ENCODE measurements around the gene NRXN2.

DNA sequence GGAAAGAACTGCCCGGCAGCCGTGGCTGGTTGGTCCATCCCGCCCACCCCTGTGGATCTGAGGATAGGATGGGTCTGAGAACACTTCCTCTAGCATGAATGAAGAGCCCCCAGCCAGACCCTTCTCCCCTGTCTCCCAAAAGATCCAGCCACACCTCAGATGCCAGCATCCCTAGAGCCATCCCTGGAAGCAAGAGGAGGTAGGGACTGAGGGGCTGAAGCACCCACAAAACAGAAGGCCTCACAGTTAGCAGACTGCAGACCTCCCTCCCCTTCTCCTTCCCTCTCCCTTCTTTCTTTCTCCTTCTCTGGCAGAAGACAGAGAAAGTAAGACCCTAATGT, 1.7 kb downstream of the NRXN2 start:
- no peak for TF ChIP-seq POLR2A (IDR thresholded peaks at IDR 0.05; ENCODE audit: low read depth, low read length)
- TF ChIP-seq CTCF (IDR thresholded peaks at IDR 0.05; ENCODE audit: extremely low read depth in 1 of 2, insufficient read depth in 1 of 2, low read depth in 1 of 2, low read length in 2 of 2), result no peak
- TF ChIP-seq POLR2AphosphoS5 (IDR thresholded peaks at IDR 0.05; ENCODE audit: insufficient read depth, low read depth, low read length), result no peak
- TF ChIP-seq EZH2 (IDR thresholded peaks at IDR 0.05; ENCODE audit: borderline replicate concordance, low read depth, low read length, severe bottlenecking), result no peak

Measured in endothelial cell of umbilical vein (primary cell).